GM21717 (cell line): ENCODE data around the gene SSR4.

ENCODE experiments used
- ATAC-seq: cut with Tn5 transposase; IDR thresholded peaks from one replicate; pipeline ENCODE4 v1.9.1; 2021; ENCODE audit warnings: mild to moderate bottlenecking, moderate library complexity; ENCODE audit not compliant: unreplicated experiment

The SSR4 gene

GRCh38 chrX:153780678-153781427 lies 13.6 kb upstream of the SSR4 start, which contains the start of gene SRPK3:
Gene SRPK3 (plus strand): TSS chrX:153781041. CDS start chrX:153781087, 46 bp downstream.
- ATAC-seq: no peak

GRCh38 chrX:153781428-153782047 lies 12.9 kb upstream of the SSR4 start:
- no peak for ATAC-seq

- no peak for ATAC-seq
Observed at GRCh38 chrX:153782313-153782712, 12.2 kb upstream of the SSR4 start.

GRCh38 chrX:153782871-153783270 lies 11.6 kb upstream of the SSR4 start:
- no peak for ATAC-seq

GRCh38 chrX:153783378-153784013 lies 11.0 kb upstream of the SSR4 start:
- ATAC-seq: no peak

- ATAC-seq: no peak
Observed at GRCh38 chrX:153784325-153784967, 10.0 kb upstream of the SSR4 start.

- ATAC-seq: no peak
Observed at GRCh38 chrX:153786669-153787068, 7.8 kb upstream of the SSR4 start.

- no peak for ATAC-seq
Observed at GRCh38 chrX:153789654-153790053, 4.8 kb upstream of the SSR4 start.

- no peak for ATAC-seq
Observed at GRCh38 chrX:153791104-153791852, 3.2 kb upstream of the SSR4 start.

GRCh38 chrX:153792368-153792767 lies 2.1 kb upstream of the SSR4 start:
- no peak for ATAC-seq

- ATAC-seq: peak; percentile 5
Observed at GRCh38 chrX:153793291-153793690, 1.2 kb upstream of the SSR4 start.

- no peak for ATAC-seq
Observed at GRCh38 chrX:153794897-153795816, 689 bp downstream of the SSR4 start.

- ATAC-seq: no peak
Observed at GRCh38 chrX:153797415-153798015, 3.0 kb downstream of the SSR4 start.

- no peak for ATAC-seq
Observed at GRCh38 chrX:153799326-153799725, 4.9 kb downstream of the SSR4 start.

GRCh38 chrX:153800177-153800722 lies 5.8 kb downstream of the SSR4 start:
- no peak for ATAC-seq

GRCh38 chrX:153800746-153801145 lies 6.3 kb downstream of the SSR4 start:
- no peak for ATAC-seq

GRCh38 chrX:153801669-153802068 lies 7.2 kb downstream of the SSR4 start:
- no peak for ATAC-seq

- ATAC-seq: no peak
Observed at GRCh38 chrX:153802513-153803045, 8.1 kb downstream of the SSR4 start.
